Measurements from ENCODE around the gene ZCCHC14.
A peak's percentile ranks its signal among the peaks of the same experiment; 100 is the strongest.

ZCCHC14 gene

DNA sequence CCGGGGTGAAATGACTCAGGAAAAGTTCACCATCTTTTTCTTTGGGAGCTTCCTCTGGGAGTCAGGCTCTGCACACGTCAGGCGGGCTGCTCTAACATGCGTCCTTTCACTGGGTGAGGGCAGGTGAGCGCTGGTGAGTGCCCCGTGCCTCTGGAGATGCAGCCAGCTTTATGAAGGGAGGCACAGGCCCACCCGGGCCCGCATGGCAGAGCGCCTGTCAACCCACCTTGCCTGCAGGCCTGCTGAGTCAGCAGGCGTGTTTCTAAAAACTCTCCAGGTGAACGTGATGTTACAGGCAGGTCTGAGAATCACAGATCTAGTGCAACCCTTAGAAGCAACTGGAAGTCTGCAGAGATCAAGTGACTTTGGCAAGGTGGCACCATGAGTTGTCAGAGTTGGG lies 82.3 kb downstream of the ZCCHC14 start:
- Mint-ChIP-seq H3K27ac (no peak overlapping the region), H3K27me3 (no peaks in the 10 kb centered on the region), H3K4me1 (ENCODE audit: low read depth) (peaks cover 13% of the 10 kb centered on the region), H3K36me3 (ENCODE audit: low read depth) (peaks cover 96% of the 10 kb centered on the region), H3K4me3 (no peak overlapping the region), H3K9me3 (no peaks in the 10 kb centered on the region)
- intact Hi-C loops (cut with micrococcal nuclease): no loop called here

DNA sequence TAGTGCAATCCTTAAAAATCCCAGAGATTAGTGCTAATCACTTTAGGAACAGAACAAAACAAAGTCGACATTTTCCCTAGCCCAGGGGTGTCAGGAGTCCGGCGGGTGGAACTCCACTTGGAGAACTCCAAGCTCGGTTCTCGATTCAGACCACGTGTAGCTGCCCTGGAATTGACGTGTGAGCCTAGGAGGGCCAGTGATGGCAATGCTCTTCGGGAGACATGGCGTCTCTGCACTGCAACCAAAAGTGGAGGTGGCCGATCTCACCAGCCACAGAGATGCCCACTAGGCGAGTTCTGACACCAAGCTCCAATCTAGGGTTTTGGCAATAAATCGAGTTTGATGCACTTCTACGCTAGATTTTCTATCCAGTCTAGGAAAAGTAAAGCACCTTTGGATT lies 83.0 kb downstream of the ZCCHC14 start:
- Mint-ChIP-seq H3K27ac (no peak overlapping the region), H3K36me3 (ENCODE audit: low read depth) (peaks cover 96% of the 10 kb centered on the region), H3K9me3 (no peaks in the 10 kb centered on the region), H3K4me1 (ENCODE audit: low read depth) (peaks cover 13% of the 10 kb centered on the region), H3K4me3 (no peak overlapping the region), H3K27me3 (no peaks in the 10 kb centered on the region)
- intact Hi-C loops (cut with micrococcal nuclease): no loop called here

DNA sequence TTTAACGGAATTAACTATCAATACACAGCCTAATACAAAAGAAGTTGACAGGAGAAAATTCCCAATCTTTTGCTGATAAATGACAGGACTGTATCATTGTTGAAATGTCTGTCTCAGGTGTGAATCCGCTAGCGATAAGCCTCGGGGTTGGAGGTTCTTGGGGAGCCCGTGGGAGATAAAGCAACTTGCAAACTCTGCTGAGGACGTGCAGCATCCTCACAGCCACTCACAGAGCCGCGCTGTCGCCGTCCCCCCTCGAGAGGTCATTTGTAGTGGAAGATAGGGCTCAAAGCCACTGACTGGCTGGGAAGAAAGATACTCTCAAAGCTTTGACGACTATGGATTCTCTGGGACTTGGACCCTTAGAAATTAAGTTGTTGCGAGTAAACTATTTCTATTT lies 83.7 kb downstream of the ZCCHC14 start:
- no peaks in the 10 kb centered on the region for H3K9me3 Mint-ChIP-seq
- intact Hi-C loops (cut with micrococcal nuclease): no loop called here
- H3K4me1 Mint-ChIP-seq (ENCODE audit: low read depth): peaks cover 13% of the 10 kb centered on the region
- no peaks in the 10 kb centered on the region for H3K27me3 Mint-ChIP-seq
- H3K4me3 Mint-ChIP-seq: no peak overlapping the region
- no peak overlapping the region for H3K27ac Mint-ChIP-seq
- H3K36me3 Mint-ChIP-seq (ENCODE audit: low read depth): peaks cover 96% of the 10 kb centered on the region

DNA sequence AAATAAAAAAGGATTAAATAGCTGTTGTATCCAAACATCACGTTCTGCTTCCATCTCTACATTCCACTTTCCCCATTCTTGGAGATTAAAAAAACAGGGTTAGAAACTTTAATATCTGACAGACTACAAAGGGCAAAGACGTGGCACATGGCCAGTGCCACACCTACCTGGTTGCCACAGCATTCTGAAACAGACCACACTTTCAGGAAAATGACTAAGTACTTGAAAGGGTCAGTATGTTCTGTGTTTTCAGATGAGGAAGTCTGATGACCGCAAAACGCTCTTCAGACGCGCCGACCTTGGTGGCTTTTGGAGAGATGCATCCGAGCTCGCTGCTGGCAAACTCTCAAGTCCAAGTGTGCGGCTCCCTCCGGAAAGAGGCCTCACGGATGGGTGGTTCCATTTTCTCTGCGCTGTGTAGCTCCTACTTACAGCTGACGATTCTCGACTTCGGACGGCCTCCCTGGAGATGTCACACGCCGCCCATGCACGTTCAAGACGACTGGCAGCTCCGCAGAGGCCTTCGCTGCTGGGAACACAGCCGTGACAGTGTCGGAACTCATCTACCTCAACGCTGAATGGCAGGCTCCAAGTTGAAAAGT lies 85.2 kb downstream of the ZCCHC14 start:
- intact Hi-C loops (cut with micrococcal nuclease): no loop called here
- H3K27me3 Mint-ChIP-seq: no peaks in the 10 kb centered on the region
- H3K4me3 Mint-ChIP-seq: no peak overlapping the region
- no peak overlapping the region for H3K27ac Mint-ChIP-seq
- H3K36me3 Mint-ChIP-seq (ENCODE audit: low read depth): peaks cover 96% of the 10 kb centered on the region
- H3K4me1 Mint-ChIP-seq (ENCODE audit: low read depth): peaks cover 13% of the 10 kb centered on the region
- H3K9me3 Mint-ChIP-seq: no peaks in the 10 kb centered on the region

DNA sequence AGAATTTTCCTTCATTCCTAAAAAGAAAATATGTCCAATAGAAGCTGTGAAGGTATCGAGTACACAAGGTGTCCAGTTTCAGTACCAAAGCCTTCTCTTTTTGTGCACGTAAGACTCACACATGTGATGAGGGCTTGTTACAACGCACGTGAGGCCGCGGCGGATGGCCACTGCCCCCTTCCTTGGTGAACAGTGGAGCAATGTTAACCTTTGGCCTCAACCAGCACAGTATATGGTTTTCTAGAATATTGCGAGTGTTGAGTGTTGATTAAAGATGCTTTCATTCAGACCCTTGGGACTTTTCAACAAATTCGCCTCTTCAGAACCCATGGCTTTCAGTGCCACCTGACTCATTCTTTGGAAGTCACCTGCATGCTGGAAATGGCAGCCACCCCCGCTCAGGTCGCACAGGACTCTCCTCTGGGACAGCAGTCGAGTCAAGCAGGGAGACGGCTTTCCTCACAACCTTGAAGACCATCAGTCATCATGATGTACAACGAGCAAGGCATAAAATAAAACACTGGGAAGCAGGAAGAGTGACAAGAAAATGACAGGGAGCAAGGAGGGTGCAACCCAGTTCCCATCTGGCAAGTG lies 86.2 kb downstream of the ZCCHC14 start:
- Mint-ChIP-seq H3K27me3 (no peaks in the 10 kb centered on the region), H3K4me1 (ENCODE audit: low read depth) (peaks cover 13% of the 10 kb centered on the region), H3K36me3 (ENCODE audit: low read depth) (peaks cover 95% of the 10 kb centered on the region), H3K27ac (no peak overlapping the region), H3K4me3 (no peak overlapping the region), H3K9me3 (no peaks in the 10 kb centered on the region)
- intact Hi-C loops (cut with micrococcal nuclease): no loop called here

DNA sequence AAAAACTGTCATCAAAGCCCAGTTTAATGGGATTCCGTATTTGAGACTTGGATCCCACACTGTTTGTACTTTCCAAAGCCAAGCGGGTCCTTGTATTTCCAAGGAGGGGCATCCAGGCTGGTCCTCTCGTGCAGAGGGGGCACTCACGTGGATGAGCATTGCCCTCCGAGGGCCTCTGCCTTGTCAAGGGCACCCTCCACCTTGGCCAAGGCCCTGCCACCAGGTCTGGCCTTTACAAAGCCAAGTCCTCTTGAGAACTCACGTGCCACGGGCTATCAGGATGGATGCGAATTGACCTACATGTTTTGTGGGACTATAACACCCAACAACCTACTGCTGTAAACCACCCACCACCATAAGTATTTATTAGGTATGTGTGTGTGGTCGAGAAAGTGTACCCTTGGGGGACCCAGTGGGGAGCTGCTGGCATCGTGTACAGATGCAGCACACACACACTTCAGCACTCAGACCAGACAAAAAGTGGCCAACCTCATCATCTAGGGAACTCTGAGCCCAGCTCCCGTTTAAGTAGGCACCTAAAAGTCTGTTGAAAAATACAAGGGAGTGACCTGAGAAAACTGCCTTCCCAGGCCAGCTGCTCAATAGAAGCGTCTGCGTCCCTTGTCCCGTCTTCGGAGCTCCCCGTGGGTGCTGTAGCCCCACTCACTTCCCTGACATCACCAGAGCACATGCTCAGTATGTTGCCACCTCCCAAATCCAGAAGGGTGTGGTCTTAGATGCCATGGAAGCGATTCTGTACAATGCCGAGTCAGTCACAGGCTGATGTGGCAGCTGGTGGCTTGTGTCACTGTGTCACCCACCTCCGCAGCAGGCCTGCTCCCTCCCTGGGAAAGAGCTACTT lies 87.8 kb downstream of the ZCCHC14 start:
- H3K36me3 Mint-ChIP-seq (ENCODE audit: low read depth): peaks cover 95% of the 10 kb centered on the region
- peaks cover 13% of the 10 kb centered on the region for H3K4me1 Mint-ChIP-seq (ENCODE audit: low read depth)
- H3K27ac Mint-ChIP-seq: no peak overlapping the region
- intact Hi-C loops (cut with micrococcal nuclease): no loop called here
- H3K9me3 Mint-ChIP-seq: no peaks in the 10 kb centered on the region
- H3K27me3 Mint-ChIP-seq: no peaks in the 10 kb centered on the region
- no peak overlapping the region for H3K4me3 Mint-ChIP-seq

DNA sequence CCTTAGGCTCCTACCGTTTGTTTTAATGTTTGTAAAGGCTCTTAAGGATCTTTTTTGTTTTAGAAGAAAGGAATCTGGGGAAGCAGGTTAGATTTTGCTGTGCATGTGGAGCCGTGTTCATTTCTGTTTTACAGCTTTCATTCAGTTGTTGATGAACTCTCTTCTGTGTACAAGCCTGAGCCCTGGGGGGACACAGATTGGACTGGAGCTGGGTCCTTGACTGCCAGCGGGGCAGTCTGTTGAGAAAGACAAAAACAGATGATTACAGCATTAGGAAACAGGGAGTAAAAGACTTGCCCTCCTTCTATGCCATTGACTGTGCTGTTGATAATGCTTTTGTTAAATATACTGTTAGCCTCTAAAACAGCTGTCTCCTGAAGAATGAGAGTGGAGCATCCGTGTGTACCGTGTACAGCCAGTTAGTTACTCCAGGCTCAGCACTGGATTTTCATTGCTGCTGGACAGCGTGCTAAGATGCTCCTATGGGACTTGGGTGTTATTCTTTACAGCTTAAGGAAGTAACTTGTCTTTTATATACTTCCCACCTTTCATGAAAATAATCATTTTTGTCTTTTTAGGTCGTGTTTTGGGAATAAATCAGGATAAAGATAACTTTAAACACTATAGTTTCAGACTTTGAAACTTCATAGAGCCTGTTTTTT lies 97.5 kb downstream of the ZCCHC14 start:
- H3K4me3 Mint-ChIP-seq: no peak overlapping the region

DNA sequence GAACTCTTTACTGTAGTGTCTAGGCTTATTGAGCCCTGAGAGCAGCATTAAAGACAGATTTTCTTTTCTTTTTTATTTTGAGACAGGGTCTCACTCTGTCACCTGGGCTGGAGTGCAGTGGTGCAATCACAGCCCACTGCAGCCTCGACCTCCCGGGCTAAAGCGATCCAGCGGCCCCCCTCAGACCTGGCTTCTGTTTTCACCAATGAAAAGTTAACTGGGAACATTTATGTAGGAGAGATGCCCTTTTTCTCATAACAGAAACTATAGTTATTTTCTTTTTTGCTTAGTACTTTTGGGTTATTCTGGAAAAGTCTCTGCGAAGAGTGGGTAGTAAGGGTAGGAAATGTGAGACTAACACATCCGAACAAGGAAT lies 99.2 kb downstream of the ZCCHC14 start:
- intact Hi-C loops (cut with micrococcal nuclease): loop anchor here (5.0 kb wide), 1 partner anchor 76 kb away; the partner anchor contains the start of gene C16orf95
- no peaks in the 10 kb centered on the region for H3K27me3 Mint-ChIP-seq

More for the DNA sequence above, 97.5 kb downstream of the ZCCHC14 start:
- no peaks in the 10 kb centered on the region for H3K9me3 Mint-ChIP-seq
- intact Hi-C loops (cut with micrococcal nuclease): no loop called here
- H3K4me1 Mint-ChIP-seq (ENCODE audit: low read depth): peaks cover 46% of the 10 kb centered on the region
- H3K27ac Mint-ChIP-seq: no peak overlapping the region
- peaks cover 74% of the 10 kb centered on the region for H3K36me3 Mint-ChIP-seq (ENCODE audit: low read depth)
- H3K27me3 Mint-ChIP-seq: no peaks in the 10 kb centered on the region

DNA sequence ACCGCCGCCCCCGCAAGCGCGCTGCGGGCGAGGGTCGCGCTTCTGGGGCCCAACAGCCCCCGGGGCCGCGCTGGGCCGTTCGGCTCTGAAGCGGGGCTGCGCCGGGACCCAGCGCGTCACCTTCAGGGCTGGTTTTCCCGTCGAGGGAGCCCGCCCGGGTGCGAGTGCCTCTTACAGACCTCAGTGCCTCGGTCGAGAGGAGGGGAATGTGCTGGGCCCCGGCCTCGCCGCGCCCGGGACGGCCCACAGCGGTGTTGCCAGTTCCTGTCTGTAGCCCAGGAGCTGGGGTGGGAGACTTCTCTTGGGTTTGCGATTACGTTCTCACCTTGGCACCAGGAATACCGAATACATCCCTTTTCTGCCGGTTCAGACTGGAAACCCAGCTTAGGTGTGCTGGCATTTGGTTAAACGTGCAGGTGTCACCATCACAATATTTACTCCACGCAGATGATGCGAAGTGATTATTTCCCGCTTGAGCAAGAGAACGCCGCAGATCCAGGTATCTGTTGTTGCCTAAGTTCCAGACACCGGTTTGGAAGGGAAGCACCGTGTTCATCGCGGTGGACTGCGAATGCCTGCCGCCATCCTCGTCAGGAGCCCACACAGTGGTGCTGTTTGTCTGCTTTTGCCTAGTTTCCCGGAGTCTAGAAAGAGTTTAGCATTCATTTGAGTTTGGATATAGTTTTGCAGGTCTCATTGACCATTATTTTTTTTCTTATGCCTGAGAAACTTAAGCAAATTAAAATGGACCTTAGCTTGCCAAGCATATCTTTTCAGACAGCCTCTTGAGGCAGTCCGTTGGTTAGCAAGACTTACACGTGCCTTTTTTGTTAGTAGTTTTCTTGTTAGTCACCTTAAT lies 99.8 kb downstream of the ZCCHC14 start:
- H3K36me3 Mint-ChIP-seq (ENCODE audit: low read depth): peaks cover 56% of the 10 kb centered on the region
- peak overlapping the region; percentile 99 for H3K27ac Mint-ChIP-seq
- peaks cover 52% of the 10 kb centered on the region for H3K4me1 Mint-ChIP-seq (ENCODE audit: low read depth)
- intact Hi-C loops (cut with micrococcal nuclease): loop anchor here (1.0 to 5.0 kb wide), 2 partner anchors 9 to 76 kb away; partner anchors contain the start of gene C16orf95
- H3K9me3 Mint-ChIP-seq: no peaks in the 10 kb centered on the region
- no peaks in the 10 kb centered on the region for H3K27me3 Mint-ChIP-seq
- peak overlapping the region; percentile 81 for H3K4me3 Mint-ChIP-seq

More for the DNA sequence above, 99.2 kb downstream of the ZCCHC14 start:
- H3K9me3 Mint-ChIP-seq: no peaks in the 10 kb centered on the region
- peak overlapping the region; percentile 99 for H3K27ac Mint-ChIP-seq
- H3K4me3 Mint-ChIP-seq: peak overlapping the region; percentile 81
- peaks cover 51% of the 10 kb centered on the region for H3K4me1 Mint-ChIP-seq (ENCODE audit: low read depth)
- H3K36me3 Mint-ChIP-seq (ENCODE audit: low read depth): peaks cover 63% of the 10 kb centered on the region

DNA sequence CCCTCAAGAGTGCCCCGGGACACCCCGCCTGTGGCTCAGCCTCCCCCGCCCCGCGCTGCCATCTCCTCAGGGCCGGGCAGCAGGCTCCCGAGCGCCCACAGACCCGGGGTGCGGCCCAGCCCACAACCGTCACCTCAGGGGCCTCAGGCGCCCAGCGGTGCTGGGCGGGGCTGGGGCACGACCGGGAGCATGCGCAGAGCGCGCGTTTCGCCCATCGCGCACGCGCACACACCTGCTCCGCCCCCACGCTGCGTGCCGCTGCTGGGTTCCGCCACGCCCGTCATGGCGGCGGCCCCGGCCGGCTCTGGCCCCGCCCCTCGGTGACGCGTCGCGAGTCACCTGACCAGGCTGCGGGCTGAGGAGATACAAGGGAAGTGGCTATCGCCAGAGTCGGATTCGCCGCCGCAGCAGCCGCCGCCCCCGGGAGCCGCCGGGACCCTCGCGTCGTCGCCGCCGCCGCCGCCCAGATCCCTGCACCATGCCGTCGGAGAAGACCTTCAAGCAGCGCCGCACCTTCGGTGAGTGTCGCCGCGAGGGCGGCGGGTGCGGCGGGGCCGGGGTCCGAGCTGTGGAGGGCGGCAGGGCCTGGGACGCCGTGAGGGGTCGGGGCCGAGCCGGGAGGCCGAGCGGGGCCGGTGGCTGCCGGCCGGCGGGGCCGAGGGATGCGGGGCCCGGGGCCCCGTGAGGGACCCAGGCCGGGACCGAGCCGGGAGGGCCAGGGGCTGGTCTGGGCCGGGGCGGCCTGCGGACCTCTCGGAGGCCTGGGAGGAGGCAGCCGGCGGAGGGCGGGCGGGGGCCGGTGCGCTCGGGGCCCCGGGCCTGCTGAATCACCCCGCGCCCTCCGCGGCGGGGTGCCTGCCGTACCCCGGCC lies 100.6 kb downstream of the ZCCHC14 start, which contains the start of gene MAP1LC3B:
Gene MAP1LC3B, plus strand, starts transcription at position 387 of the 871 bp plus-strand sequence. Its CDS starts 92 bp downstream, at position 479.
- intact Hi-C loops (cut with micrococcal nuclease): loop anchor here (1.0 to 5.0 kb wide), 2 partner anchors 8 to 75 kb away; partner anchors contain the start of gene C16orf95
- peaks cover 58% of the 10 kb centered on the region for H3K4me1 Mint-ChIP-seq (ENCODE audit: low read depth)
- H3K4me3 Mint-ChIP-seq: peak within 1 kb of the TSS; percentile 87
- no peaks in the 10 kb centered on the region for H3K9me3 Mint-ChIP-seq
- H3K36me3 Mint-ChIP-seq (ENCODE audit: low read depth): peaks cover 50% of the 10 kb centered on the region
- peak within 1 kb of the TSS; percentile 99 for H3K27ac Mint-ChIP-seq
- H3K27me3 Mint-ChIP-seq: no peaks in the 10 kb centered on the region

DNA sequence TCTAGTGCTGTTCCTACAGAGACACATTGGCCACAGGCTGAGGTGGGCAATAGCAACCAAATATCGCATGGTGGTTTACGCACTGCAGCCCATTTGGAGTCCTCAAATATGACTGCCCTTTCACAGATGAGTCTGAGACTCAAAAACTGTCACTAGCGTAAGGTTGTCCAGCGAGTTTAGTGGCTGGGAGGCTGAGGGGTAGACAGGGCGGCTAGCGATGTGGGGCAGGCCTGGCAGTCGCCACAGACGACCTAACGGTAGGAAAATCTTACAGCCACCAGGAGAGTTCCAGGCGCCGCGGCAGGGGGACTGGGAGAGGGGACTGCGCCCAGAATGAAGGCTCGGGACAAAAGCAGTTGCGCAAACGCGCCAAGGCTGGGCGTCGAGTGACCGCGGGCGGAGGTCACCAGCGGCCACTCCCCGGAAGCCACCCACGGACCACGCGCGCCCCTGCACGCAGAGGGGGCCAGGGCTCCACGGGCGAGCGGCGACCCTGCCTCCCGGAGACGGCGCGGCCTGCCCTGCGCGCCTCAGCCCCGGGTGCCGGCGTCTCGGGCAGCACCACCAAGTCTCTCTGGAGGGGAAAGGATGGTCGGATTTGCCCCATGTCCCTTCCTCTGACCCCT lies 101.4 kb downstream of the ZCCHC14 start:
- intact Hi-C loops (cut with micrococcal nuclease): loop anchor here (5.0 kb wide), 1 partner anchor 74 kb away; the partner anchor contains the start of gene C16orf95
- no peaks in the 10 kb centered on the region for H3K9me3 Mint-ChIP-seq
- peak overlapping the region; percentile 87 for H3K4me3 Mint-ChIP-seq
- H3K27me3 Mint-ChIP-seq: no peaks in the 10 kb centered on the region
- H3K36me3 Mint-ChIP-seq (ENCODE audit: low read depth): peaks cover 43% of the 10 kb centered on the region
- H3K4me1 Mint-ChIP-seq (ENCODE audit: low read depth): peaks cover 58% of the 10 kb centered on the region
- H3K27ac Mint-ChIP-seq: peak overlapping the region; percentile 99

Data from dendritic cell treated with granulocyte-macrophage colony-stimulating factor and Interleukin-4, amounts not matched to agents 40 ng/mL and 50 ng/mL, for 4 days (primary cell).